SK-MEL-5 (cell line): ENCODE data around the gene MLLT10. TPM values are rescaled to one million over a fixed set of nuclear protein-coding genes. Genes with fewer than 3 reads are reported as not detected.

Experiments used
- DNase-seq: peaks from one replicate; pipeline ENCODE4 v3.0.0-alpha.2; 2016; ENCODE audit warnings: low read depth, low spot score
- in situ Hi-C: cut with HindIII; loops from 2 replicates; pipeline ENCODE4 v1.10.0; 2016; ENCODE audit warnings: low sequenced_read_pairs, high pct_unique_total_duplicates, low pct_unique_long_range_greater_than_20kb
- total RNA-seq: library from RNA; depleted of rRNA; stranded (reverse); fragments of >200 nt; shearing (Covaris generic); gene quantifications from 2 replicates; pipeline ENCODE4 v1.2.3, GENCODE V29; 2014

Gene MLLT10
- total RNA-seq, 1 experiment from 2014 or later, result 24.8 TPM

- in situ Hi-C loops, result no loop called here
- DNase-seq, result no peak
Observed at GRCh38 chr10:21637795-21638194, 103.8 kb downstream of the MLLT10 start.

GRCh38 chr10:21638681-21639080 lies 104.6 kb downstream of the MLLT10 start:
- DNase-seq, result no peak
- in situ Hi-C loops, result no loop called here

DNA sequence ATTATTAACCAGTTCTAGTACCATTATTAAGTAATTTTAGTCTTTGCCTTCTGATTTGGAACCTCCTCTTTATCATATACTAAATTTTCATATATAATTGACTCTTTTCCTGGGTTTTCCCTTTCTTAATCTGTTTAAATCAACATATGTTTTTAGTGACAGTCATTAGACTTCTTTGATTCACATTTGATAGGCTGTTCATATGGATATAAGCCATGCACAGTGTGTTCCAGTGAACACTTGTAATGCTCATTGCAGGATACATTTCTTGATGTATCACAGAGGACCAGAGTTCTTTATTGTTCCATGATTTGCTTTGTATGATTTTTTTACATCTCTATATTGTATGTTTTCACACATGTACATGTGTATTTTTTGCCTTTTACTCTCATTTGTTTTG lies 114.0 kb downstream of the MLLT10 start:
- no peak for DNase-seq
- in situ Hi-C loops, result no loop called here

DNA sequence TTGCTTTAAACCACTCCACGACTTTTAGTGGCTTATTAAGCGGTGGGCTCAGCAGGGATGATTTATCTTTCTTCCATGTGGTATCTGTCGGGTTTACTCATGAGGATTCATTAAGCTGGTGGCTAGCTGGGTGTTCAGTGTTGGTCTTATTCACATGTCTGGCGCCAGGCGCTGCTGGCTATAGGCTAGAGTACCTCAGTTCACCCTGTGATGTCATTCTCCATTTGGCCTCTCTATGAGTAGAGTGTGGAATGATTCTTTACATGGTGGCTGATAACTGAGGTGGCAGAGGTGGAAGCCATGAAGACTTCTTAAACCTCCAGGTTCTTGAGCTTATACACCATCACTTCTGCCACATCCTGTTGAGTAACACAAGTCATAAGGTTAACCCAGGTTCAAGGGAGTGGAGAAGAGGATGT lies 115.4 kb downstream of the MLLT10 start:
- in situ Hi-C loops, result no loop called here
- no peak for DNase-seq

- in situ Hi-C loops, result no loop called here
- no peak for DNase-seq
Observed at GRCh38 chr10:21650353-21650752, 116.3 kb downstream of the MLLT10 start.

DNA sequence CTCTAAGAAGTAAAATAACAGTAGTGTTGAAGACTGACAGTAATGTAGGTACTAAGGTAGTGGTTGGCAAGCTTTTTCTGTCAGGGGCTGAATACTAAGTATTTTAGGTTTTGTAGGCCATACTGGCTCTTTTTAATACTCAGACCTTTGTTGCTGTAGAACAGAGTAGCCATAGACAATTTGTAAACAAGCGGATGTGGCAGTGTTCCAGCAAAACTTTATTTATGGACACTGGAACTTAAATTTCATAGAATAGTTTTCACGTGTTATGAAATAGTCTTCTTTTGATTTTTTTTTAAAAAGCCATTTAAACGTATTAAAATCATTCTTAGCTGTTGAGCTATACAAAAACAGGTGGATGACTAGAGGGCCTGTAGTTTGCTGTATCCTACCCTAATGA lies 121.2 kb downstream of the MLLT10 start:
- DNase-seq, result no peak
- in situ Hi-C loops, result no loop called here

- no peak for DNase-seq
- in situ Hi-C loops, result no loop called here
Observed at GRCh38 chr10:21655687-21656086, 121.7 kb downstream of the MLLT10 start.

DNA sequence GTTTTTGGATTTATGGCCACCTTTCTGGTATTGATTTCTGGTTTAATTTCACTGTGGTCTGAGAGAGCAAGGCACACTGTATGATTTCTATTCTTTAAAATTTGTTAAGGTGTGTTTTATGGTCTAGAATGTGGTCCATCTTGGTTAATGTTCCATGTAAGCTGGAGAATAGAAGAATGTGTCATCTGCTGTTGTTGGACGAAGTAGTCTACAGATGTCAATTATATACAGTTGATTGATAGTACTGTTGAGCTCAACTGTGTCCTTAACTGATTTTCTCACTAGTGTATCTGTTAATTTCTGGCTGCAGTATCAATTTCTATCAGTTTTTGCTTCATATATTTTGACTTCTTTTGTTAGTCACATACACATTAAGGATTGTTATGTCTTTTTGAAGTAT lies 127.1 kb downstream of the MLLT10 start:
- in situ Hi-C loops, result no loop called here
- DNase-seq, result no peak

DNA sequence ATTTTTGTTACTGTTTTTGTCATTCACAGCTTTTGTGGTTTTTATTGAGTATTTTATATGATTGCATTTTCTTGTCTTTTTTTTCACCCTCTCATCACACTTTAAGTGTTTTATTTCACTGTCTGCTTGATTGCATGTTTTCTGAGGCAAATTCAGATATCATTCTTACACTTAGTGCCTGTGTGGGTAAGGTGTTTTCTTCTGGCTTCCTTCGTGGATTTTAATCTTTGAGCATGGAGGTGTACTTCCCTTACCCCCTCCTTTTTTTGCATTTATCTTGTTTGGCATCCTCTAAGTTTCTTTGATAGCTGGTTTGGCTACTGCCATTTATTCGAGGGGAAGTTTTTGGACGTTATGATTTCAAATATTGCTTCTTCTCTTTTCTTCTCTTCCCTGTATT lies 127.9 kb downstream of the MLLT10 start:
- no peak for DNase-seq
- in situ Hi-C loops, result no loop called here

GRCh38 chr10:21662635-21663034 lies 128.6 kb downstream of the MLLT10 start:
- DNase-seq, result no peak

DNA sequence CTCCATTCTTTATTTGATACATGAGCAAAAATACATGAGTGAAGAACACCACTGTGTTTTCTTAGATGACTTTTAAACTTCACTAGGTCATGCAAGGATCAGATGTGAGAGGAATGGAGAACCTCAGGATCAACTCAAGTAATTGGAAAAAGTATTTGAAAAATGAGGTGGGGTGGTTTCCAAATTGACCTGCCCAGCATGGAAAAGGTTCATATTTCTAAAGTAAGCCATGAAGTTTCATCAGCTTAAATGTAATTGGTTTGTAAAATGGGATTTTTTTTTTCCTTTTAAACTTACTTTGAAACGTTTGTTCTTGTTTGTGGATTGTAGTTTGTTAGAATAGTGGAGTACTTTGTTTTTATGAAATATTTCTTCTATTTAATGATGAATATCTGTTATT lies 134.8 kb downstream of the MLLT10 start:
- DNase-seq, result no peak

More at GRCh38 chr10:21662635-21663034, 128.6 kb downstream of the MLLT10 start:
- in situ Hi-C loops, result no loop called here

GRCh38 chr10:21670391-21670790 lies 136.4 kb downstream of the MLLT10 start:
- in situ Hi-C loops, result no loop called here
- no peak for DNase-seq

More for the DNA sequence above, 134.8 kb downstream of the MLLT10 start:
- in situ Hi-C loops, result no loop called here

- in situ Hi-C loops, result no loop called here
- DNase-seq, result no peak
Observed at GRCh38 chr10:21673668-21674067, 139.6 kb downstream of the MLLT10 start.

- peak; percentile 62 for DNase-seq
- in situ Hi-C loops, result no loop called here
Observed at GRCh38 chr10:21675157-21675796, 141.2 kb downstream of the MLLT10 start.

- in situ Hi-C loops, result no loop called here
- no peak for DNase-seq
Observed at GRCh38 chr10:21677551-21677950, 143.5 kb downstream of the MLLT10 start.

- DNase-seq, result no peak
- in situ Hi-C loops, result no loop called here
Observed at GRCh38 chr10:21681156-21681555, 147.1 kb downstream of the MLLT10 start.

GRCh38 chr10:21687266-21688008 lies 153.4 kb downstream of the MLLT10 start:
- in situ Hi-C loops, result no loop called here
- no peak for DNase-seq

DNA sequence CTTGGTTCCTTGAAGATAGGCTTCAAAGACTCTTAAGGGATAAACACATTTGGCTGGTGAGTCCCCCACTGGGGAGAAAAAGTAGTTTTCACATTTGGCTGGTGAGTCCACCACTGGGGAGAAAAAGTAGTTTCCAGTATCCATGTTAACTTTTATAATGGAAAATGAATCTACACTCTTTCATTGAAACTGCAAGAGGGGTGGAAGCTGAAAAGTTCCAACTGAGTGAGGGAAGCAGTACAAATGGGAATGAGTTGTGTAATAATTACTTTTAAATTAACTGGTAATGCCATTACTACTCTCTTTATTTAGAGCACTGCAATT lies 153.9 kb downstream of the MLLT10 start:
- DNase-seq, result no peak
- in situ Hi-C loops, result no loop called here

DNA sequence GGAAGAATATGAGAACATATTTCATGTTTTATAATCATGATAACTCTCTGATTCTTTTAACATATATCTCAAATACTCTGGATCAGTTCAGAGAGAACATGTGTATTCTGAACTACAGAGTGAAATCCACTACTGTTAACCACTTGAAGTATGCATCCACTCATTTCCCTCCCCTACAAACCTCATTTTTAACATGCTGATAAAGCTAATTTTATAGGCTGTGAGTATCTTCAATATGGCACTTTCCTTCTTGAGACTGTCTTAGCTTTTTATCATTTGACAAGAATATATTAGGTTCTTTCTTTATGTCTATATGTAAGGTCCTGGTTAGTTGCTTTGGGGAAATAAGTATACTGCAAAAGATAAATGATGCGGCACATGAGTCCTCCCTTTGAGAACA lies 154.8 kb downstream of the MLLT10 start:
- DNase-seq, result no peak
- in situ Hi-C loops, result no loop called here
